ENCODE results near the gene ATP13A4.

ATP13A4 gene, protein sequence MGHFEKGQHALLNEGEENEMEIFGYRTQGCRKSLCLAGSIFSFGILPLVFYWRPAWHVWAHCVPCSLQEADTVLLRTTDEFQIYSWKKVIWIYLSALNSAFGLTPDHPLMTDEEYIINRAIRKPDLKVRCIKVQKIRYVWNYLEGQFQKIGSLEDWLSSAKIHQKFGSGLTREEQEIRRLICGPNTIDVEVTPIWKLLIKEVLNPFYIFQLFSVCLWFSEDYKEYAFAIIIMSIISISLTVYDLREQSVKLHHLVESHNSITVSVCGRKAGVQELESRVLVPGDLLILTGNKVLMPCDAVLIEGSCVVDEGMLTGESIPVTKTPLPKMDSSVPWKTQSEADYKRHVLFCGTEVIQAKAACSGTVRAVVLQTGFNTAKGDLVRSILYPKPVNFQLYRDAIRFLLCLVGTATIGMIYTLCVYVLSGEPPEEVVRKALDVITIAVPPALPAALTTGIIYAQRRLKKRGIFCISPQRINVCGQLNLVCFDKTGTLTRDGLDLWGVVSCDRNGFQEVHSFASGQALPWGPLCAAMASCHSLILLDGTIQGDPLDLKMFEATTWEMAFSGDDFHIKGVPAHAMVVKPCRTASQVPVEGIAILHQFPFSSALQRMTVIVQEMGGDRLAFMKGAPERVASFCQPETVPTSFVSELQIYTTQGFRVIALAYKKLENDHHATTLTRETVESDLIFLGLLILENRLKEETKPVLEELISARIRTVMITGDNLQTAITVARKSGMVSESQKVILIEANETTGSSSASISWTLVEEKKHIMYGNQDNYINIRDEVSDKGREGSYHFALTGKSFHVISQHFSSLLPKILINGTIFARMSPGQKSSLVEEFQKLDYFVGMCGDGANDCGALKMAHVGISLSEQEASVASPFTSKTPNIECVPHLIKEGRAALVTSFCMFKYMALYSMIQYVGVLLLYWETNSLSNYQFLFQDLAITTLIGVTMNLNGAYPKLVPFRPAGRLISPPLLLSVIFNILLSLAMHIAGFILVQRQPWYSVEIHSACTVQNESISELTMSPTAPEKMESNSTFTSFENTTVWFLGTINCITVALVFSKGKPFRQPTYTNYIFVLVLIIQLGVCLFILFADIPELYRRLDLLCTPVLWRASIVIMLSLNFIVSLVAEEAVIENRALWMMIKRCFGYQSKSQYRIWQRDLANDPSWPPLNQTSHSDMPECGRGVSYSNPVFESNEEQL

DNA sequence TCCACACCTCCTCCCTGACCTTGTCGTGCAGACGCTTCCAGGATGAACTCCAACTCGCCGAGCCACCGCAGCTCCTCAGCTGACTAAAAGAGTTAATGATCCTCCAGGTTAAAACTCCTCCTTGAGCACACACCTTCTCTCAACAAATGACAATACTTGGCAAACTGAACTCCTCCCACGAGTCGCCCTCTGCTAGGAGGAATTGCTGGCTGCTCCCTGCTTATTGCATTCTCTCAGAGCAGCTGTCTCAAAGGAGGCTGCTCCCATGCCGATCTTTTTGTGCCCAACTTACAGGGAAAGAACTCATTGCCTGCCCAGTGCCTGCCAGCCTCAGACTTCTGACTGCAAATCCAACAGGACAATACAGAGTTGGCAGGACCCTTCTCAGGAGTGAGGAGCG lies at the start of gene ATP13A4:
ATP13A4 (minus strand) TSS at position 85 of the 400 bp plus-strand sequence. CDS start 96 bp downstream, outside the sequence.
- H3K4me3 ChIP-seq (ENCODE audit: low read length): peak within 1 kb of the TSS; percentile 32
- peak; percentile 41 for DNase-seq (ENCODE audit: low read depth)
- TF ChIP-seq, protein P1, sequence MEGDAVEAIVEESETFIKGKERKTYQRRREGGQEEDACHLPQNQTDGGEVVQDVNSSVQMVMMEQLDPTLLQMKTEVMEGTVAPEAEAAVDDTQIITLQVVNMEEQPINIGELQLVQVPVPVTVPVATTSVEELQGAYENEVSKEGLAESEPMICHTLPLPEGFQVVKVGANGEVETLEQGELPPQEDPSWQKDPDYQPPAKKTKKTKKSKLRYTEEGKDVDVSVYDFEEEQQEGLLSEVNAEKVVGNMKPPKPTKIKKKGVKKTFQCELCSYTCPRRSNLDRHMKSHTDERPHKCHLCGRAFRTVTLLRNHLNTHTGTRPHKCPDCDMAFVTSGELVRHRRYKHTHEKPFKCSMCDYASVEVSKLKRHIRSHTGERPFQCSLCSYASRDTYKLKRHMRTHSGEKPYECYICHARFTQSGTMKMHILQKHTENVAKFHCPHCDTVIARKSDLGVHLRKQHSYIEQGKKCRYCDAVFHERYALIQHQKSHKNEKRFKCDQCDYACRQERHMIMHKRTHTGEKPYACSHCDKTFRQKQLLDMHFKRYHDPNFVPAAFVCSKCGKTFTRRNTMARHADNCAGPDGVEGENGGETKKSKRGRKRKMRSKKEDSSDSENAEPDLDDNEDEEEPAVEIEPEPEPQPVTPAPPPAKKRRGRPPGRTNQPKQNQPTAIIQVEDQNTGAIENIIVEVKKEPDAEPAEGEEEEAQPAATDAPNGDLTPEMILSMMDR (IDR thresholded peaks at IDR 0.05; ENCODE audit: insufficient read depth, low read depth, low read length, missing control alignments): no peak

DNA sequence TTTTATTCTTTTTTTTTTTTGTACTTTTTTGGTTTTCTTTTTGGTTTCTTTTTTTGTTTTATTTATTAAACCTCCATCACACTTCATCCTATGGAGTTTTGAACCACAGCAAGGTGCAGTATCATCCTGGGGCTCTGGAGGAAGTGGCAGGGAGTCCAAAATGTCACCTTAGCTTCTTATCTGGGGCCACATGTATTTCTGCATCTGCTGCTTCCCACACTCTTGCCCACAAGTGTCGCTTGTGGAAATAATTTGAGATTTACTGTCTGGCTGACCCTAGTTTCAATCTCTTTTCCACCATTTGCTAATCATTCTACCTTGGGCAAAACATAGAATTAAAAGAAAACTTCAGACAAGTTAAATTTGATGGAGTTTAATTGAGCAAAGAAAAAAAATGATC lies 44.7 kb upstream of the ATP13A4 start:
- no peak for DNase-seq (ENCODE audit: low read depth)
- H3K4me3 ChIP-seq (ENCODE audit: low read length): no peak overlapping the region
- TF ChIP-seq, protein P1 (IDR thresholded peaks at IDR 0.05; ENCODE audit: insufficient read depth, low read depth, low read length, missing control alignments): no peak

DNA sequence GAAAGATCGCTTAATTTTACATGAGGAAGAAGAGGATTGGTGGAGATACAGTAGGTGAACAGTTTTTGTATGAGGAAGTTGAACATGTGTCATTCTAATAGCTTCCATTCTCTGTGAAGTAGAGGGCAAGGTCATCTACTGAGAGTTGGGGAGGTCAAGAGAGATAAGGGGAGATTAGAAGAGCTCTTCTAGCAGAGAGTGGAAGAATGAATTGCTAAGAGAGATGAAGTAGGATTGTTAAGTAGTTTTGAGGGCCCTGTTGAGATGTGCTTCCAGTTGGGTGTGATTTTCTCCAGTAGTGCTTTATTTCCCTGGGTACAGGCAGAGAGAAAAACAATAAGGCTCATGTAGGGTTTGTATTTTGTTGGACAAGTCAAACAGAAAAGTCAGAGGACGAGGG lies 43.5 kb upstream of the ATP13A4 start:
- DNase-seq (ENCODE audit: low read depth): no peak
- TF ChIP-seq, protein P1 (IDR thresholded peaks at IDR 0.05; ENCODE audit: insufficient read depth, low read depth, low read length, missing control alignments): no peak
- H3K4me3 ChIP-seq (ENCODE audit: low read length): no peak overlapping the region

DNA sequence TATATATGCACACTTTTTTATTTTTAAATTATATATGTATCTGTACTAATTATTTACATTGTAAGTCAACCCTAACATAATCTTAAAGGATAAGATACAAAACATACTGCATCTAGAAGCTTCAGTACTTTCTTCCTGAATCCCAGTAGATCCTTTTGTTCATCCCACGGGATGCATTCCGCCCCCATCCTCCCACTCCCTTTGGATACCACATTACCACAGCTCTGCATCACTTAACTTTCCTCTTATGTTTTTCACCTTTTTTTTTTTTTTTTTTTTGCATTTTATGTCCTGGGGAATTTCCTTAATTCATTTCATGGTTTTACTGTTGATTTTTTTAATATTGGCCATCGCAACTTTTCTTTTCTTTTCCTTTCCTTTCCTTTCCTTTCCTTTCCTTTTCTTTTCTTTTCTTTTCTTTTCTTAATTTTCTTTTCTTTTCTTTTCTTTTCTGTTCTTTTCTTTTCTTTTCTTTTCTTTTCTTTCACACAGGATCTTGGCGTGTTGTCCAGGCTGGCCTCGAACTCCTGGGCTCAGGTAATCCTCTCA lies 41.3 kb upstream of the ATP13A4 start:
- TF ChIP-seq, protein P1 (IDR thresholded peaks at IDR 0.05; ENCODE audit: insufficient read depth, low read depth, low read length, missing control alignments): no peak
- H3K4me3 ChIP-seq (ENCODE audit: low read length): no peak overlapping the region
- no peak for DNase-seq (ENCODE audit: low read depth)

DNA sequence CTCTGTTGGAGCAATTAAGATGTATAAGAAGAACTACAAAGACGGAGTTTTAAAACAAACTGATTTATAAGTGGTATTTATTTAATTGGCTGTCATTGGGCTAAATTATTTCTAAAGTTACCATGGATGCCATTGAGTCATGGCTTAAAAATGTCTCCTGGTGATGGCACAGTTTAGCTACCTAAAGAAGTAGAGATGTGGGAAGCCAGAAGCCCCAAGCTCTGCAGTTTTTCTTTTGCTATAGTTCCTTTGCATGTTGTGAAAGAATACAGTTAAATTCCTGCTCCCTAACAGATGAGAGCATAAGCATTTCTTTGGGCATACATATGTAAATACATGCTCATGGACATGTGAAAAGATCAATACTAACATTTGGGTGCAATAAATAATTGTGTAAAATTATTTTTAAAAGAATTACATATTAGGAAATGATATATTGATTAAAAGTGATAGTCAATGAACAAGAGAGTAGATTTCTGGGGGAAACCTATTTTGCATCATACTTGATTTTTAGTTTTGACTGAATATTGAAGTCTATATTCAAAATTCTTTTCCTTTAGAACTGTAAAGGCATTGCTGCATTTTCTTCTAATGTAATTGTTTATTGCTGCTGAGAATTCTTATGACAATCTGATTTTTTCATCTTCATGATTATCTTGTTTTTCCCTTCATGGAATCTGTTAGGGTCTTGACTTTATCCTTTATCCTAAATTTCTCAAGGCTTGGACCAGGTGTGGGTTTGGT lies 40.4 kb upstream of the ATP13A4 start:
- peak overlapping the region; percentile 99 for H3K4me3 ChIP-seq (ENCODE audit: low read length)
- TF ChIP-seq, protein P1 (IDR thresholded peaks at IDR 0.05; ENCODE audit: insufficient read depth, low read depth, low read length, missing control alignments): no peak
- DNase-seq (ENCODE audit: low read depth): peak; percentile 31

DNA sequence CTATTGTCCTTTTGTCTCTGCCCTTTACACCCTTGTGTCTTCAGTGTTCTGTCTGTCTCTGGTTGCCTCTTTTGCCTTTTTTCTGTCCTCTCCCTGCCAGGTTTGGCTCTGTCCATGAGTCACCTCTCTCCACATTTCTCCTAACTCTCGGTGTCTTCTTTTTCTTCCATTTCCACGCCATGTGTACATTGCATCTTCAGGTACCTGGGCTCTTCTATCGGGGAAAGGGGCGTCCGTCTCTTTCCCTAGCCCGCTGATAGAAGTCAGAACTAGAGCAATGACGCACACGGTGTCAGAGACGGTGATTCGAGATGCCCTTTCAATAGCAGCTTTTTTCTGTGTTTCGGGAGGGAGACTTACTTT lies 39.0 kb upstream of the ATP13A4 start:
- DNase-seq (ENCODE audit: low read depth): peak; percentile 36
- TF ChIP-seq, protein P1 (IDR thresholded peaks at IDR 0.05; ENCODE audit: insufficient read depth, low read depth, low read length, missing control alignments): no peak
- peak overlapping the region; percentile 99 for H3K4me3 ChIP-seq (ENCODE audit: low read length)

Measured in epithelial cell of esophagus (primary cell).